ENCODE results near the gene ACVRL1. TPM values are rescaled to one million over a fixed set of nuclear protein-coding genes. Genes with fewer than 3 reads are reported as not detected.

The ACVRL1 gene
- total RNA-seq, 4 donors from 2014 or later: 115 to 440 (median 137) TPM

DNA sequence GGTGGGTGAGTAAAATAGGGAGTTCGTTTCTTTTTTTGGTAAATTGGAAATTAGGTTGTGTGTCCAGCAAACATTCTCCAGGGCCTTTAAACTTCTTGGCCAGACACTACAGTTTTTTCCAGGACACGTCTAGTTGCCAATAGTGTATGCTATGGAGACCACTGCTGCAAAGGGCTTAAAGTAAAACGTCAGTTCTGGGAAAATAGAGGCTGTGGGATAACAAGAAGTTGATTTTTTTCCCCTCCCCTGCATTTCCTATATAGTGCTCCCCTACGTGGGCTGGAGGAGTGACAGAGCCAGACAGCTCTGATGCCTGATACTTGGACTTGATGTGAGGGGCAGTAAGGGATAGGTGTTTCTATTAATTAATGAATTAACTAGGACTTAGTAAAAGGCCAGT is 46.6 kb downstream of the ACVRL1 start:
- WGBS, 2 donors (ENCODE audit: low coverage in 1 of 2): 17 to 20% methylated on average over 1 to 4 of the region's 4 CpGs
- intact Hi-C loops (cut with DNase I; ENCODE audit: low total_unique reads): no loop called here
- TF ChIP-seq POLR2A (IDR thresholded peaks at IDR 0.05) (no peak), EP300 (IDR thresholded peaks at IDR 0.05; ENCODE audit: low read depth) (no peak), POLR2AphosphoS5 (IDR thresholded peaks at IDR 0.05) (no peak)
- TF ChIP-seq, protein P1, sequence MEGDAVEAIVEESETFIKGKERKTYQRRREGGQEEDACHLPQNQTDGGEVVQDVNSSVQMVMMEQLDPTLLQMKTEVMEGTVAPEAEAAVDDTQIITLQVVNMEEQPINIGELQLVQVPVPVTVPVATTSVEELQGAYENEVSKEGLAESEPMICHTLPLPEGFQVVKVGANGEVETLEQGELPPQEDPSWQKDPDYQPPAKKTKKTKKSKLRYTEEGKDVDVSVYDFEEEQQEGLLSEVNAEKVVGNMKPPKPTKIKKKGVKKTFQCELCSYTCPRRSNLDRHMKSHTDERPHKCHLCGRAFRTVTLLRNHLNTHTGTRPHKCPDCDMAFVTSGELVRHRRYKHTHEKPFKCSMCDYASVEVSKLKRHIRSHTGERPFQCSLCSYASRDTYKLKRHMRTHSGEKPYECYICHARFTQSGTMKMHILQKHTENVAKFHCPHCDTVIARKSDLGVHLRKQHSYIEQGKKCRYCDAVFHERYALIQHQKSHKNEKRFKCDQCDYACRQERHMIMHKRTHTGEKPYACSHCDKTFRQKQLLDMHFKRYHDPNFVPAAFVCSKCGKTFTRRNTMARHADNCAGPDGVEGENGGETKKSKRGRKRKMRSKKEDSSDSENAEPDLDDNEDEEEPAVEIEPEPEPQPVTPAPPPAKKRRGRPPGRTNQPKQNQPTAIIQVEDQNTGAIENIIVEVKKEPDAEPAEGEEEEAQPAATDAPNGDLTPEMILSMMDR (IDR thresholded peaks at IDR 0.05): no peak

DNA sequence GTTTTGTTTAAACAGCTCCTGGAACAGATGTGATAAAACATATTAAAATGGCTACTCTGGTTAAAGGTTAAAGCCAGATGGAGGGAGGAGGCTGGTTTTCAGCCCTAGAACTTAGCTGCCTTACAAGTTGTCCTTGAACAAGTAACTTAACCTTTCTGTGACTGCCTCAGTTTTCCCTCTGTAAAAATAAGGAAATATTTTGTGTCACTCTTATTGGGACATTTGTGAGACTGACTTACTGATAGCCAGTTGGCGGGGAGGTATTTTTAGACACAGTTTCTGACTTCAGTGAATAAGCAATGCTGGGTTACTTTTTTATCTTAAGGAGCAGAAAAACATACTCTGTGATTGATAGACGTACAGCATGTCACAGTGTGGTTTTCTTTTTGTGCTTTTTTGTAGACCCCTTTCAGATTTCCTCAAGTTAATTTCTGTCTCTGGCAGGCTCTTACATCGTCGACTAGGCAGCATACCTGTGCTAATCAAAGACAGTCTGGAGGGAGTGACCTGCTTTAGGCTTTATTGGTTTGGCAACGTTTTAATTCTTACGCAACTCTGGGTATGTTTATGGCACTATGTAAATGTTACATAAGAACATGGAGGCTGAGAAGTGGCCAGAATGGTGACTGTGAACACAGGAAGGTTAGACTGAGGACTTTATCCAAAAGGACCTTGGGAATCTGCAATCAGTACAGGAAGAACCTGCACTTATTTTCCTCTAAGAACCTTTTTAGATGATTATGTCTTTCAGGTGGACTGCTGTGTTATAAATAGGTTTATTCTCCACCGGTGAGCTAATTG is 47.5 kb downstream of the ACVRL1 start:
- peak overlapping the region in 2 of 4 donors; percentile 0 to 3 for H3K4me3 ChIP-seq
- H3K27ac ChIP-seq: peak overlapping the region; percentile 87 to 97 (median 95)
- H3K9me3 ChIP-seq: no peaks in the 10 kb centered on the region
- 31% methylated on average over 5 to 7 of the region's 7 CpGs for WGBS, 2 donors (ENCODE audit: low coverage in 1 of 2)
- H3K4me1 ChIP-seq: peaks cover 22 to 79% (median 51%) of the 10 kb centered on the region in 4 donors
- TF ChIP-seq EP300 (IDR thresholded peaks at IDR 0.05; ENCODE audit: low read depth): peak; percentile 9
- TF ChIP-seq POLR2AphosphoS5 (IDR thresholded peaks at IDR 0.05): peak; percentile 75 to 97 (median 94)
- TF ChIP-seq, protein P1 (IDR thresholded peaks at IDR 0.05): no peak
- peak; percentile 91 for TF ChIP-seq POLR2A (IDR thresholded peaks at IDR 0.05)
- no peaks in the 10 kb centered on the region for H3K36me3 ChIP-seq
- DNase-seq: peak; percentile 64
- intact Hi-C loops (cut with DNase I; ENCODE audit: low total_unique reads) (no loop called here), in situ Hi-C loops (cut with MboI; ENCODE audit: low pct_ligation_motif_present in 1 of 4, low pct_unique_long_range_greater_than_20kb in 1 of 4, low sequenced_read_pairs in 3 of 4) (no loop called here)
- H3K27me3 ChIP-seq: no peaks in the 10 kb centered on the region

More for the DNA sequence above, 46.6 kb downstream of the ACVRL1 start:
- H3K4me1 ChIP-seq: peaks cover 21 to 70% (median 43%) of the 10 kb centered on the region in 4 donors
- H3K36me3 ChIP-seq: no peaks in the 10 kb centered on the region
- no peak for DNase-seq
- in situ Hi-C loops (cut with MboI; ENCODE audit: low pct_ligation_motif_present in 1 of 4, low pct_unique_long_range_greater_than_20kb in 1 of 4, low sequenced_read_pairs in 3 of 4): no loop called here
- peak overlapping the region in 2 of 4 donors; percentile 85 to 97 for H3K4me3 ChIP-seq
- H3K9me3 ChIP-seq: no peaks in the 10 kb centered on the region
- peak overlapping the region; percentile 87 to 97 (median 95) for H3K27ac ChIP-seq
- H3K27me3 ChIP-seq: no peaks in the 10 kb centered on the region

DNA sequence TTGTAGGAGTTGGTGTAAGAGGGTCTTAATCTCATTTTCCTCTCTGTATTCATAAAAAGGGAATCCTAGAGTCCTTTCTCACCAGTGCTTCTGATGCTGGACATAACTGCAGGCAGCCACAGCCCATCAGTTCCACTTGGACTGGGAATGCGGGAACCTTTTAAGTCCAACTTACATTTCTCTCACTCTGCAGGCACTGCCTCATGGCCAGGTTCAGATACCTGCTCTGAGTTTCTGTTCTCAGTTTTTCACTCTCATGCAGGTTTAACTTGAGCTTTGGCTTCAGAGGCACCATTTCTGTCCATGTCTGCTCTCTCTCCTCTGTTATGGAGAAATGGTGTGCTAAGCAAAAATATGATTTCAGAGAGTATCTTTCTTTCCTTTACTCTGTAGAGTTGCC is 48.4 kb downstream of the ACVRL1 start:
- peaks cover 22 to 87% (median 59%) of the 10 kb centered on the region in 4 donors for H3K4me1 ChIP-seq
- 62 to 70% methylated on average over 1 of the region's 1 CpG for WGBS, 2 donors (ENCODE audit: low coverage in 1 of 2)
- in situ Hi-C loops (cut with MboI; ENCODE audit: low pct_ligation_motif_present in 1 of 4, low pct_unique_long_range_greater_than_20kb in 1 of 4, low sequenced_read_pairs in 3 of 4): no loop called here
- DNase-seq: no peak
- no peak for TF ChIP-seq POLR2A (IDR thresholded peaks at IDR 0.05)
- no peak for TF ChIP-seq EP300 (IDR thresholded peaks at IDR 0.05; ENCODE audit: low read depth)
- peak overlapping the region; percentile 87 to 97 (median 95) for H3K27ac ChIP-seq
- no peaks in the 10 kb centered on the region for H3K36me3 ChIP-seq
- intact Hi-C loops (cut with DNase I; ENCODE audit: low total_unique reads): no loop called here
- H3K4me3 ChIP-seq: peak overlapping the region in 1 of 4 donors; percentile 0
- no peaks in the 10 kb centered on the region for H3K27me3 ChIP-seq
- no peaks in the 10 kb centered on the region for H3K9me3 ChIP-seq

DNA sequence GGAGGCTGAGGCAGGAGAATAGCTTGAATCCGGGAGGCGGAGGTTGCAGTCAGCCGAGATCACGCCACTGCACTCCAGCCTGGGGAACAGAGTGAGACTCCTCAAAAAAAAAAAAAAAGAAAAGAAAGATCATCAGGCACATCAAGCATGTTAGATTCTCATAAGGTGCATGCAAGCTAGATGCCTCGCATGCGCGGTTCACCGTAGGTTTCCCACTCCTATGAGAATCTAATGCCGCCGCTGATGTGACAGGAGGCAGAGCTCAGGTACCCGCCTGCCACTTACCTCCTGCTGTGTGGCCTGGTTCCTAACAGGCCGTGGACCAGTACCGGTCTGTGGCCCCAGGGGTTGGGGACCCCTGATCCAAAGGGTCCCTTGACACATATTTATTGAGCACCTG is 51.2 kb downstream of the ACVRL1 start:
- no peak for TF ChIP-seq EP300 (IDR thresholded peaks at IDR 0.05; ENCODE audit: low read depth)
- TF ChIP-seq, protein P1 (IDR thresholded peaks at IDR 0.05): no peak
- no peak for TF ChIP-seq POLR2AphosphoS5 (IDR thresholded peaks at IDR 0.05)
- TF ChIP-seq POLR2A (IDR thresholded peaks at IDR 0.05): no peak
- in situ Hi-C loops (cut with MboI; ENCODE audit: low pct_ligation_motif_present in 1 of 4, low pct_unique_long_range_greater_than_20kb in 1 of 4, low sequenced_read_pairs in 3 of 4) (no loop called here), intact Hi-C loops (cut with DNase I; ENCODE audit: low total_unique reads) (no loop called here)
- Histone ChIP-seq H3K9me3 (no peaks in the 10 kb centered on the region), H3K4me1 (peaks cover 30 to 94% (median 71%) of the 10 kb centered on the region in 4 donors), H3K27ac (peak overlapping the region; percentile 60 to 81 (median 74)), H3K27me3 (no peaks in the 10 kb centered on the region), H3K36me3 (no peaks in the 10 kb centered on the region), H3K4me3 (no peak overlapping the region)
- WGBS, 2 donors (ENCODE audit: low coverage in 1 of 2): 94 to 98% methylated on average over 9 to 13 of the region's 13 CpGs
- DNase-seq: no peak

All from transverse colon (tissue), 4 donors.